GM18909 (cell line): ENCODE results near the gene SCPEP1.
A peak's percentile ranks its signal among the peaks of the same experiment; 100 is the strongest.
"Not testable (repeated sequence)": the region's sequence is repeated elsewhere in the genome, so short reads cannot be mapped to it uniquely, and the experiment has no call there.

ENCODE experiments used
- ATAC-seq: cut with Tn5 transposase; IDR thresholded peaks from one replicate; pipeline ENCODE4 v1.9.1; 2021; ENCODE audit warnings: mild to moderate bottlenecking; ENCODE audit not compliant: unreplicated experiment, poor library complexity

Gene SCPEP1, protein sequence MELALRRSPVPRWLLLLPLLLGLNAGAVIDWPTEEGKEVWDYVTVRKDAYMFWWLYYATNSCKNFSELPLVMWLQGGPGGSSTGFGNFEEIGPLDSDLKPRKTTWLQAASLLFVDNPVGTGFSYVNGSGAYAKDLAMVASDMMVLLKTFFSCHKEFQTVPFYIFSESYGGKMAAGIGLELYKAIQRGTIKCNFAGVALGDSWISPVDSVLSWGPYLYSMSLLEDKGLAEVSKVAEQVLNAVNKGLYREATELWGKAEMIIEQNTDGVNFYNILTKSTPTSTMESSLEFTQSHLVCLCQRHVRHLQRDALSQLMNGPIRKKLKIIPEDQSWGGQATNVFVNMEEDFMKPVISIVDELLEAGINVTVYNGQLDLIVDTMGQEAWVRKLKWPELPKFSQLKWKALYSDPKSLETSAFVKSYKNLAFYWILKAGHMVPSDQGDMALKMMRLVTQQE

DNA sequence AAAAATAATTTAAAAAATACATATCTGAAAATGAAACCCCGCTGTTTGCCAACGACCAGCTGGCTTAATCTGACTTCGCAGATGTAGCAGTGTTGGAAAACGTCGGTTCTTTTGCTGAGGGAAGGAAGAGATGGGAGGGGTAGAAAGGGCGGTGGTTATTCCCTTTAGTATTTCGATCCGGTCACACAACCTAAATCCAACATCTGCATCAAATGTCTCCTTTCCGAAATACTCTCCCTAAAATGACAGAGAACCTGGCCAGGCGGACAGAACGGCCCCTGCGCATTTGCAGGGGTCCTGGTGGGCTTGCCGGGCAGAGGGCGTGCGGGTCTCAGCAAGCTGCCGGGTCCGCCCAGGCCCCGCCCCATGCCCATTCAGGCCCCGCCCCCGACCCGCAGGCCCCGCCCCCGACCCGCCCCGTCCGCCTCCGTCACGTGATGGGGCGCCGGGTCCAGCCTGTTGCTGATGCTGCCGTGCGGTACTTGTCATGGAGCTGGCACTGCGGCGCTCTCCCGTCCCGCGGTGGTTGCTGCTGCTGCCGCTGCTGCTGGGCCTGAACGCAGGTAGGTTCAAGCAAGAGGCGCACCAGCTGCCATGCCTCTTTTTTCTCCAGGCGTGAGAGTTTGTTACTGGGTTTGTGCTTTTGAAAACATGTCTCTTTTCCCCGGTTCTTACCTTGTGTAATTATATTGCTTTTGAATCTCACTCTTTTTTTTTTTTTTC, at the start of gene SCPEP1:
SCPEP1 (plus strand) TSS at position 459 of the 723 bp plus-strand sequence; CDS start at position 488, 29 bp downstream.
- peak; percentile 74 for ATAC-seq

DNA sequence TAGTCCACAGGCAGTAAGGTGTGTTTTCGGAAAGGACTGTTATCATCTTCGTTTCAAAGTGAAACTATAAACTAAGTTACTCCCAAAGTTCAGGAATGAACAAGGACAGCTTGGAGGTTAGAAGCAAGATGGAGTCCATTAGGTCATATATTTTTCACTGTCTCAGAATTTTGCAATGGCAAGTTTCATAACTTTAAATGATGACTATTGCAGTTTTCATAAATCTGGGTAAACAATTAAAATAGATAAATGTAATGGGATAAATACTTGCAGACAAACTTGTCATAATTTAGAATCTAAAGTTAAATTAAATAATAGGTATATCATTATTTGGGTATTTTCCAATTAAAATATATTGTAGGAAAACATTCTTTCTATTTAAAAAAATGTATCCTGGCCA, 49.3 kb upstream of the SCPEP1 start:
- ATAC-seq = no peak

DNA sequence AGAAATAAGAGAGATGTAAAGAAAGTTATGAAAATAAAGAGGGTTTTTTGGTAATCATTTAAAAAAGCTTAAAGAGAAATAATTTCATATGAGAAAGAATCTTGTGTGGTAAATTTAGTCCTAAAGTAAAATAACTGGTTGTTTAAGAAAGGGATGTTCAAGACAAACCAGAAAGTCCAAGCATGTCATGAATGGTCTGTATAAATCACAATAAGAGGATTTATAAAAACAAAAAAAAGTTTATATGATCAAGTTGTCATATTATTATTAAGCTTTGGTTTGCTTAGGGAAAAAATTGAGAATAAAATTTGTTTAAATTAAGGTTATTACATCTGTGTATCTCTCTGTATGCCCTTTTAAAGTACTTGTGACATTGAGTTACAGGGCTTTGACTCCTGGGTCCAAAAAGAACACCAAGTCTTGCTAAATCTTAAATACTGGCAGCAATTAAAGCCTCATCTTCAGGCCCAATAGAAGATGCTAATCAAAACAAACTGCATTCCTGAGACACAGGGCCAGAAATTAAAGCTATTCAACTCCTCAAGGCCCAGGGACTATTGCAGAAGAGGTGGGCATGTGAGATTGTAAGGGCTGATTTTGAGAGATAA, 48.5 kb upstream of the SCPEP1 start:
- no peak for ATAC-seq

DNA sequence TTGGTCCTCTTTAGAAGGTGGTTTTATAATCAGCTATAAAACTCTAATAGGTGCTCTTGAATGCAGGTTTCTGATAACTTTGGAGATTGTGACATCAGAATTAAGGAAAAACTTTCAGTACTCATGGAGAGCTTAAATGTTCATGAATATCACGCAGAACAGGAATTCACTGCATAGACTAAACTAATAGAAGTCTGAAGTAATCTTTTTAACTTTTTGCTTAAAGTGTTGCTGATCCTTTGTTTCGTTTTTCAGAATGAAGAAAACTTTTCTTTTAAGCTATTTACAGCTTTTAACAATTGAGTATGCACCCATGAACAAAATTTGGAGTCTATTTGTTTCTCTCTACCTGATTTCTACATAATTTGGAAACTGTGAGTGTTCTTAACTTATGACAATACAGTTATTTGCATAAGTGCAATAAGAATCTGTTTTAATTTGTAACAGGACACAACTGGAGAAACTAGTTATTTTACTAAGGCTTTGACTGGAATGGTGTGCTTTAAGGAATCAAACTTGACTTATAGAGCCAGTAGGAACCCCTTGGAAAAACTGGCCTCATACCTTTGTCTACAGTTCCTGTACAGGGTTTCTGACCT, 47.1 kb upstream of the SCPEP1 start:
- no peak for ATAC-seq

DNA sequence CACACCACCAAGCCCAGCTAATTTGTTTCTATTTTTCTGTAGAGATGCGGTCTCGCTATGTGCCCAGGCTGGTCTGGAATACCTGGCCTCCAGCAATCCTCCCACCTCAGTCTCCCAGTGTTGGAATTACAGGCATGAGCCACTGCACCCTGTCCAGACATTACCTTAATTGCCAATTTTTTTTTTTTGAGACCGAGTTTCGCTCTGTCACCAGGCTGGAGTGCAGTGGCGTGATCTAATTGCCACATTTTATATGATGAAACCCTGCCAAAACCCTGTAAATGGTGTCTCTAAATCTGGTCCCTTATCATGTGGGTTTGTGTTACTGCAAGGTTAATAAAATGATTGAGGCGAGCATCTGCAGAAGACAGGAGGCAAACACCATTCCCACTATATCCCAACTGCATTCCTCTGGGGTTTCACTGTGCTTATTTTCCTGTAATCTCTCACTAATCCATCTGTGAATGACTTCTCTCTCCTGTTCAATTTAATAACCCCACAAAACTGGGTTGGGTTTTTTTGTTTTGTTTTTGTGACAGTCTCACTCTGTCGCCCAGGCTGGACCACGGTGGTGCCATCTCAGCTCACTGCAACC, 44.7 kb upstream of the SCPEP1 start:
- ATAC-seq = no peak

DNA sequence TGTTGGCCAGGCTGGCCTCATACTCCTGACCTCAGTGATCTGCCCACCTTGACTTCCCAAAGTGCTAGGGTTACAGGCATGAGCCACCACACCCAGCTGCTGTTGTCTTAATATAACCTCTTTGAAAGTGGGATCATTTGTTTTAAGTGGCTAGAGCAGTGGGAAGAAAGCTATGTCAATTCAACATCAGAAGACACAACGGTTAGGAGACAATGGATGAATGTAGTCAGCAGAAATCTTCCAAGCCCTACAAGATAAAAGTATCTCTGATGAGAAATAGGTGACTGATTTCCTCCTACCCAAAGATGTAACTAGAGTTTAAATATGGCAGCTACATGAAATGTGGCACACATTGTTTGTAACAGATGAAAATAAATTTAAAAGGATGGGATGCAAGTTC, 44.1 kb upstream of the SCPEP1 start:
- ATAC-seq = no peak

DNA sequence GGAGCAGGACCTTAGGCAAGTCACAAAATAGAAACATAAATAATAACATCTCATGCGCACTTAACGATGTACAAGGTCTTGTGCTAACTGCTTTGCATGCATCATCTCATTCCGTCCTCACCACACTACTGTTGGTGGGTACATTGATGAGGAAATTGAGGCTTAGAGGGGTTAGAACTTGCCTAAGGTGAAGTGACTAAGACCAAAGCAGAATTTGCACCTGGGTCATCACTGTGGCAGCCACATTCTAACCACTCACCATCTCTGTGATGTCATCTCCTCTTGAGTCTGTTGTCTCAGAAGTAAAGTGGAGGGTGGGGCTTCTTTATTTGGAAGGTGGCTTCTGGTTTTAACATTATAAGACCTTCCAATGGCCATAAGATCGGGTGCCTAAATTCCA, 43.7 kb upstream of the SCPEP1 start:
- no peak for ATAC-seq

DNA sequence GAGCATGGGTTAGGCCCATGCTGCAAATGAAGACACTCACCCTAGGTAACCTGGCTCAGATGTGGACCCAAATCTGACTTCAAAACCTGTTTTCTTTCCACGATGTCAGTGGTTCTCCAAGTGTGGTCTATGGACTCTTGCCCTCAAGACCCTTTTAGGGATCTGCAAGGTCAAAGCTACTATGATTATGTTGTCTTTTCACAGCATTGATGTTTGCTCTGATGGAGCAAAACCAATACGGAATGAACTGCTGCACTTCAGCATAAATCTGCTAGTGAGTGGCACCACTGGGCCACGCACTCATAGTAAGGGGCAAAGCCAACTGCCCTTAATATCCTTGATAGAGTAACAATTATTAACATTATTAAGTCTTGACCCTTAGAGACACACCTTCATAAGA, 42.5 kb upstream of the SCPEP1 start:
- ATAC-seq = no peak

DNA sequence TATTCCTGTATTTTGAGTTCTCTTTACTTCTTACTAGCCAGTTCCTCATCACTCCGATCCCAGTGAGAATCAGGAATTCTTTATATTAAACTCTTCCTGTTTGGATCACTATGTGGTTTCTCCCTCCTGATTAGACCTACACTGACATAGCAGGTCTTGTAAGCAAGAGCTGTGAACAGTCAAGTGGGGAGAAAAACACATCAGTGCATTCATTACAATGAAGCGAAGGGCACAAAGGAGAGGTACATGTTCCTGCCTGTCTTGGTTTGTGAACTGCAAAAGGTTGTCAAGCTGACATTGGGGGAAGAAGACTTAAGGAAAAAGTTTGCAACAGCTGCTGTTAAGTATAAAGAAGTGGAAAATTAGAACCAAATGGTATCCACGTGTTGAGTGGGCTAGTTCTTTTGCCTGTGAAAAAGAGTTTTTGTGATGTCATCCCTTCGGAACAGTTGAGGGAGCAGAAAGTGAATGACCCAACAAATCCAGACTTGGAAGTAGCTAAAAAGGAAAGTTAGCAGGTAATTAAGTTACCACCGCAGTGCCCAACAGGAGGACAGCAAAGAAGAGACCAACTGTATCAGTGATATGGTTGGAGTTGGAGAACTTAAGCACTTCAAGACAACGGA, 41.1 kb upstream of the SCPEP1 start:
- ATAC-seq = no peak

DNA sequence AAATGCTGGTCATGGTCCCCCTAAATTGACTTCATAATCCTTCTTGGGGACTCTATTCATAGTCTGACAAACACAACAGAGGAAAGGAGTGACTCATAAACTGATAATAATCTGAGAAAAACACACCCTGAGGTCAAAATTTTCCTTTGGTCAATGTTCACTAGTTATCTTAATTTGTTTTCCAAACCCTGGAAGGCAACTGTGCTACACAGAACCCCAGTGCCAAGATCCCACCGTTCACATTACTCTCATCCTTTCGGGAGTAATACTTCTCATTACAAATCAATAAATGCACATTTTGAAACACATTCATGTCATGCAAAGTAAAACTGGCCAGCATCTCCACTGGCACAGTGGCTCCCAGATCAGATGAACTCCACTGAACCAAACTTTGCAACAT, 40.2 kb upstream of the SCPEP1 start:
- ATAC-seq = no peak

DNA sequence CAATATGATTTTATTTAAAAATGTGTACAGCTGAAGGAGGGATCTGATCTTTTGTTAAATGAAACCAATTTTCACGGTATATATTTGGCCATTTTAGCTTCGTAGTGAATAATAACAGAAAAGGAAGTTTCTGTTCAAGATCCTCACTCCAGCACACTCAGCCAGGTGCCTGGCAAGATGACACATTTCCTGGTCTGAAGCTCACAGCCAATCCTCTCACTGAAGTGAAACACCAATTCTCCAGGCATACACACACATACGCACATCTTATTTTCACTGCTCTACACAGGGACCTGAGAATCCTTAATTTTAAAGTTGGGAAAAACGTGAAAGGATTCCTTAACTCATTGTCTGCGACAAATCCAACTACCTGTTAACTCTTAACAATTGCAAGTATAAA, 39.7 kb upstream of the SCPEP1 start:
- ATAC-seq = not testable (repeated sequence)

DNA sequence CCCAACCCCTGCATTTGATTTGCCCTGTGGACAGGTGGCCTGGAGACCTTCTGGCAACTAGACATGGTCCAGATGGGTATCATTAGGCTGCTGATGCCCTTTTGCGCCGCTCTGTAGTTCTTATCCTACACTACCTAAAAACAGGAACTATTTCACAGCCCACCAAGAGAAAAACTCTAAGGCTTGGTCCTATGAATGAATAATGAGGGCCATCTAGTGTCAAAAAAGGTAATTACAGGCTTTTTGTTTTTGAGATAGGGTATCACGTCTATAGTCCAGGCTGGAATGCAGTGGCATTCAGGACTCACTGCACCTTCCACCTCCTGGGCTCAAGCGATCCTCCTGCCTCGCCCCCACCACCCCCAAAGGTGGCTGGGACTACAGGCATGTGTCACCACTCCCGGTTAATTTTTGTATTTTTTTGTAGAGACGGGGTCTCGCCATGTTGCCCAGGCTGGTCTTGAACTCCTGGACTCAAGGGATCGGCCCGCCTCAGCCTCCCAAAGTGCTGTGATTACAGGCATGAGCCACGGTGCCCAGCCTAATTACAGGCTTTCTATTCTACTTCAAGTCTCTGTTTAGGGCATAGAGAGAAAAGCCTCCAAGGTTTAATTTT, 38.0 kb upstream of the SCPEP1 start:
- ATAC-seq = no peak

DNA sequence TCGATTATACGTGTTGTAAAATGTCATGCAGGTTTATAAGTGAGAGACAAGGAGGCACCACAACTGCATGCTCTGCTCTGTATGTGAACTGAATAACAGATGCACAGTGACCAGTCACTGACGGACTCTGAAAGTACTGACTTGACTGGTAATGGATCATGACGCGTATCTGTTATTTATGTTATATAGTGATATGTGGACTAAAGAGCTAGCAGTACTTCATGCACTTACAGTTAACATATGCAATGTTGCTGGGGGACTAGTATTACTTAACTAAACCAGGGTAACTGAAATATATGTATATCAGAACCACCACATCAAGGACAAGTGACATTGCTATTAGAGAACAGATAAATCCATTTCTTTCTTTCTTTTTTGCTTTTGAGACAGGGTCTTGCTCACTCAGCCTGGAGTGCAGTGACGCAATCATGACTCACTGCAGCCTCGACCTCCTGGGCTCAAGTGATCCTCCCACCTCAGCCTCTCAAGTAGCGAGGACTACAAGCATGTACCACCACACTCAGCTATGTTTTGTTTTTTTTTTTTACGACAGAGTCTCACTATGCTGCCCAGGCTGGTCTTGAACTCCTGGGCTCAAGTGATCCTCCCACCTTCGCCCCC, 34.3 kb upstream of the SCPEP1 start:
- no peak for ATAC-seq

DNA sequence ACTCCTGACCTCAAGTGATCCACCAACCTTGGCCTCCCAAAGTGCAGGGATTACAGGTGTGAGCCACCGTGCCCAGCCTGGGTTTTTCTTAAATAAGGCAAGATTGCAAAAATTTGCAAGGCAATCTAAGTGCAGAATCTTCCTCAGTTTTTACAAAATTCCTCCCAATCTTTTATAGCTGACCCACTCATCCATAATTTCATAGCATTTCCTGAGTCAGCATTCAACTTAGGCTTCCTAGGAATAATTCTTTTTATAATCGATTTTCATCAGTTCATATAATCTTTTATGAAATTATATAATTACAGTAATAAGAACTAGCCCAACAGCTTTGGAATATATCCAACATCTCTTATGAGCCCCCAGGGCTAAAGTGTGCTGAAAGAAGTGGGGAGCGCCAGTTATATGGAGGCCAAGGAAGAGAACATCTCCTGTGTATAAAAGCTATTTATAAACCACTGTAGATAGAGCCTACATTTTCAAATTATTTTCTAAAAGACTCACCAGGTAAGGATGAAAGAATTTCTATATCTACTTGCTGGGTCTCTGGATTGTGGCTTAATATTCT, 31.9 kb upstream of the SCPEP1 start:
- no peak for ATAC-seq

DNA sequence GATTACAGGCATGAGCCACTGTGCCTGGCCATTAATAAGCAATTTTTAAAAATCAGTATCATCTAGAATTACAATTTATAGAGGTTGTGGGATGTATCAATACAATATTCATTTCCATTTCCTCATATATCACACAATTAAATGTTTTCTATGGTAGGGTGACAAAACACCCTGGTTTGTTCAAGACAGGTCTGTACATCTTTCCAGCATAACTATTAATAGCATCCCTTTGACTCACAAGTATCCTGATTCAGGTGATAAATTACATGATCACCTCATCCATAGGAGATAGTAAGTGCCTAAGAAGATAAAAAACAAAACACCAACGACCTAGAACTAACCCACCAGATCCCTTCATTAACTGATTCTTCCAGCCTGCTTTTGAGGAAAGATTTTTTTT, 30.2 kb upstream of the SCPEP1 start:
- ATAC-seq = no peak

DNA sequence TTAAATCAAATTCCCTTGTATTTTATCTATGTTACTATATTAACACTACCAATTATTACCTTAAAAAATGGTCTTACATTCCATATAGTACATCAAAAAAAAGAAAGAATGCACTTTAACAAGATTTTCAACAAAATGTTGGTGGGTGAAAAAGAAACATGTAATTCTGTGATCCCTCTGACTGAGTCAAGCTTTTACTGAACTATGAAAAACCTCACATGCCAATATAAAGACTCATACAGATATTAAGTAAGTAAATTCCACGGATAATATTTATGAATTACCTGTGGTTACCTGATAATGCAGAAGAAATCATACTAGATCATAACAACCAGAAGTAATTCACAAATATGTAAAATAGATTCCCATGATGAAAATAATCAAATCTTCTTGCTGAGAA, 29.4 kb upstream of the SCPEP1 start:
- ATAC-seq = no peak

DNA sequence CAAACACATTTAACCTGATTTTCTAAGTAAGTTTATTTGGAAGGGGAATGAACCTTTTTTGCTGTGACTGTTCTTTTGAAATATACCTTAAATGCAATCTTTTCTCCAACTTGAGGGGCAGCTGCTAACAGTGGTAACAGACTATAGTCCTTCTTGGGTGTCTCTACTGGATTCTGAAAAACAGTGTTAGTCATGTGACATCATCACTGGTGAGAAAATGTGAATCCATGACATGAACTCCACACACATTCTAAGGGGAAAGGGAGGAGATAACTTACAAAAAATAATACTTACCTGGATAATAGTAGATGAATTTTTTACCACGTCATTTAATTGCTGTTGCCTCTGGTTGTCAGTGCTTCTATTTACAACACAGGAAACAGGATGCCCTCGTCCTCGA, 28.3 kb upstream of the SCPEP1 start:
- no peak for ATAC-seq

DNA sequence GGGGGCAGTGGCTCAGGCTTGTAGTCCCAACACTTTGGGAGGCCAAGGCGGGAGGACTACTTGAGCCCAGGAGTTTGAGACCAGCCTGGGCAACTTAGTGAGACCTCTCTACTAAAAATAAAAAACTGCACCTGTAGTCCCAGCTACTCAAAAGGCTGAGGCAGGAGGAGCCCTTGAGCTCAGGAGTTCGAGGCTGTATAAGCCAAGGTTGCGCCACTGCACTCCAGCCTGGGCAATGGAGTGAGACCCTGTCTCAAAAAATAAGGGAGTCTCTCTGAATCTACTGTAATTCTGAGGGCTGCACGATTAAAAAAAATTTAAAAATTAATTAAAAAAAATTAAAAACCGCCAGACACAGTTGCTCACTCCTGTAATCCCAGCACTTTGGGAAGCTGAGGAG, 20.9 kb upstream of the SCPEP1 start:
- no peak for ATAC-seq
